Hematopoietic multipotent progenitor cell treated with erythropoietin and hydrocortisone succinate and interleukin-3 and kit ligand, for 8 days (in vitro differentiated cells): ENCODE data around the gene TRMT112.

ENCODE experiments used
- DNase-seq: peaks from one replicate; pipeline ENCODE4 v3.0.0-alpha.2; 2015

The TRMT112 gene

GRCh38 chr11:64349404-64349803, 32.0 kb upstream of the TRMT112 start:
- DNase-seq: no peak

GRCh38 chr11:64349025-64349387, 31.6 kb upstream of the TRMT112 start:
- DNase-seq: no peak

GRCh38 chr11:64348383-64349024, 31.1 kb upstream of the TRMT112 start:
- no peak for DNase-seq

DNA sequence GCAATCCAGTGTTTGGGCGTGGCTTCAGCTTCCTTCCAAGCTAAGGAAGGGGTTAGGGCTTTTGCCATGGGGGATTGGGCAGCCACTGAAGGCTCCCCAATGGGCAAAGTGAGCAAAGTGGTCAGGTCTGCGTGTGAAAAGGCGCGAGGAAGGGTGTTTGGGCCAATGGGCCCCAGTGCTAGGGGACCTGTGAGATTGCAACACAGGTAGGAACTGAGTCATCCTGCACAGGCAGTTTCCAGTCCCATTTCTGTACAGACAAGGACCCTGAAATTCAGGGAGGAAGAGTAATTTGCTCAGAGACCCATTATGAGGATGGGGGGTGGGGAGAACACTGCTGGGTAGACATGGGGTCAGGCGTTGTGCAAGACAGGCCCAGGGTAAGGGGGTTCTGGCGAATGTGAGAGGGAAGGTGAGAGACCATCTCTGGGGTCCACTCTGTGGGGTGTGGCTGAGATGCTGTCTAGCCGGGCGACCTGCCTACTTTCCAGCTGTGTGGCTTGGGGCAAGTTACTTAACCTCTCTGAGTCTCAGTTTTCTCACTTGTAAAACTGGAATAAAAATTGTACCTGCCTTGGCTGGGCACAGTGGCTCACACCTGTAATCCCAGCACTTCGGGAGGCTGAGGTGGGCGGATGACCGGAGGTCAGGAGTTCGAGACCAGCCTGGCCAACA, 30.0 kb upstream of the TRMT112 start:
- no peak for DNase-seq

- no peak for DNase-seq
Measured at GRCh38 chr11:64344787-64345186, 27.4 kb upstream of the TRMT112 start.

DNA sequence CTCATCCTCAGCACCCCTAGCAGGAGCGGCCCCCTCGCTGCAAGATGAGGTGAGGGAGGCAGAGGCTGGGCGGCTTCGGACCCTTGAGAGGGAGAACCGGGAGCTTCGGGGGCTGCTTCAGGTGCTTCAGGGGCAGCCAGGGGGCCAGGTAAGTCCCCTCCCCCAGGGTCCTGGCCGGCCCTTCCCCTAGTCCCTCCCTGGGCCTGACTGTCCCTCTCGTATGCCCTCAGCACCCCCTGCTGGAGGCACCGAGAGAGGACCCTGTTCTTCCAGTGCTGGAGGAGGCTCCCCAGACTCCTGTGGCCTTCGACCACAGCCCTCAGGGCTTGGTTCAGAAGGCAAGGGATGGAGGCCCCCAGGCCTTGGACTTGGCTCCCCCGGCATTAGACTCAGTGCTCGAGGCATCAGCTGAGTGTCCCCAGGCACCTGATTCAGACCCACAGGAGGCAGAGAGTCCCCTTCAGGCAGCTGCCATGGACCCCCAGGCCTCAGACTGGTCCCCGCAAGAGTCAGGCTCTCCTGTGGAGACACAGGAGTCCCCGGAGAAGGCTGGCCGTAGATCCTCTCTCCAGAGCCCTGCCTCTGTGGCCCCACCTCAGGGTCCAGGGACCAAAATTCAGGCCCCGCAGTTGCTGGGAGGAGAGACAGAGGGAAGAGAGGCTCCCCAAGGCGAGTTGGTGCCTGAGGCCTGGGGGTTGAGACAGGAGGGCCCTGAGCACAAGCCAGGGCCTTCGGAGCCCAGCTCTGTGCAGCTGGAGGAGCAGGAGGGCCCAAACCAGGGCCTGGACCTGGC, 26.6 kb upstream of the TRMT112 start:
- peak; percentile 50 for DNase-seq

- DNase-seq: no peak
Measured at GRCh38 chr11:64342869-64343745, 25.7 kb upstream of the TRMT112 start.

- DNase-seq: peak; percentile 89
Measured at GRCh38 chr11:64341851-64342791, 24.8 kb upstream of the TRMT112 start.

- DNase-seq: no peak
Measured at GRCh38 chr11:64341429-64341828, 24.1 kb upstream of the TRMT112 start.

- DNase-seq: peak; percentile 45
Measured at GRCh38 chr11:64340671-64341335, 23.4 kb upstream of the TRMT112 start.

- DNase-seq: no peak
Measured at GRCh38 chr11:64339754-64340408, 22.5 kb upstream of the TRMT112 start, which contains the start of gene CCDC88B. CCDC88B (plus strand) TSS chr11:64340204; CDS start chr11:64340267, 63 bp downstream.

DNA sequence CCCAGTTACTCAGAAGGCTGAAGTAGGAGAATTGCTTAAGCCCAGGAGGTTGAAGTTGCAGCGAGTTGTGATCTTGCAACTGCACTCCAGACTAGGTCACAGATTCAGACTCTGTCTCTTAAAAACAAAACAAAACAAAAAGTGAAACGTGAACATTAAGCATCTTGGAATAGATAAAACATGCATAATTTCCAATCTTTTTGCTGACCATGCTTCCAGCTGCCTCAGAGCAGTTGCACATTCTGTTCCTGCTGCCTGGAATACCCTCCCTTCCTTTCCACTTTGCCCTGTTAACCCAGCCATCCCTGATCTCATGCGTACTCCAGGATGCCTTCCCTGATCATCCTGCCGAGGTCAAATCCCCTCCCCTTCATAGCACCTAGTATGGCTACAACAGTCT, 21.9 kb upstream of the TRMT112 start:
- DNase-seq: no peak

- DNase-seq: no peak
Measured at GRCh38 chr11:64338716-64339115, 21.4 kb upstream of the TRMT112 start.

GRCh38 chr11:64337538-64338249, 20.3 kb upstream of the TRMT112 start:
- DNase-seq: no peak

DNA sequence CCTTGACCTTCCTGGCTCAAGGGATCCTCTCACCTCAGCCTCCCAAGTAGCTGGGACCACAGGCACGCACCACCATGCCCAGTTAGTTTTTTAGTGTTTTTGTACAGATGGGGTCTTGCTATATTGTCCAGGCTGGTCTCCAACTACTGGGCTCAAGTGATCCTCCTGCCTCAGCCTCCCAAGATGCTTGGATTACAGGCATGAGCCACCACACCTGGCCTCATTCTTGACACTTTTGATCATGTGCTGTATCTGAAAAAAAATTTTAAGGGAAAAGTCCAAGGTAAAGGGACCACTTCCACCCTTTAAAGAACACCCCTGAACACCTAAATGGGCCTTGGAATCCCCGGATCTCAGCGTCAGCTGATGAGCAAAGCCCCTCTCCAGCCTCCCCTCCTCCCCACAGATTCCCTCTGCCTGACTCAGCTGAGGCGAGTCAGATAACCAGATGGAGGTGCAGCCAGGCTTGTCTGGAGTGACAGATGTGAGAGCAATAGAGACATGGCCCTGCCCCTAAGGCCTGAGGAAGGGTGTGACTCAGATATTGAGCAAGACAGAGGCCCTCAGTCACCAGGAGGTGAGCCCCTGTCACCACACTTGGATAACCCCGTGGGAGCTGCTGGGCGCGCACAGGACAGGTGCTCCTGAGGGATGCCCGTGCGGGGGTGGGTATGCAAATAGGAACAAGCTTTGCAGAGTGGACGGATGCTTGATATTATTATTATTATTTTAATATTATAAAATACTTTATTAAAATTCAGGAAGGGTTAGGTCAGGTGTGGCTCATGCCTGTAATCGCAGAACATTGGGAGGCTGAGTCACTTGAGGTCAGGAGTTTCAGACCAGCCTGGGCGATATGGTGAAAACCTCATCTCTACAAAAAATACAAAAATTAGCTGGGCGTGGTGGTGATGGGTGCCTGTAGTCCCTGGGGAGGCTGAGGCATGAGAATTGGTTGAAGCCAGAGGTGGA, 17.7 kb upstream of the TRMT112 start:
- DNase-seq: peak; percentile 99

GRCh38 chr11:64333556-64333955, 16.2 kb upstream of the TRMT112 start:
- DNase-seq: peak; percentile 34

DNA sequence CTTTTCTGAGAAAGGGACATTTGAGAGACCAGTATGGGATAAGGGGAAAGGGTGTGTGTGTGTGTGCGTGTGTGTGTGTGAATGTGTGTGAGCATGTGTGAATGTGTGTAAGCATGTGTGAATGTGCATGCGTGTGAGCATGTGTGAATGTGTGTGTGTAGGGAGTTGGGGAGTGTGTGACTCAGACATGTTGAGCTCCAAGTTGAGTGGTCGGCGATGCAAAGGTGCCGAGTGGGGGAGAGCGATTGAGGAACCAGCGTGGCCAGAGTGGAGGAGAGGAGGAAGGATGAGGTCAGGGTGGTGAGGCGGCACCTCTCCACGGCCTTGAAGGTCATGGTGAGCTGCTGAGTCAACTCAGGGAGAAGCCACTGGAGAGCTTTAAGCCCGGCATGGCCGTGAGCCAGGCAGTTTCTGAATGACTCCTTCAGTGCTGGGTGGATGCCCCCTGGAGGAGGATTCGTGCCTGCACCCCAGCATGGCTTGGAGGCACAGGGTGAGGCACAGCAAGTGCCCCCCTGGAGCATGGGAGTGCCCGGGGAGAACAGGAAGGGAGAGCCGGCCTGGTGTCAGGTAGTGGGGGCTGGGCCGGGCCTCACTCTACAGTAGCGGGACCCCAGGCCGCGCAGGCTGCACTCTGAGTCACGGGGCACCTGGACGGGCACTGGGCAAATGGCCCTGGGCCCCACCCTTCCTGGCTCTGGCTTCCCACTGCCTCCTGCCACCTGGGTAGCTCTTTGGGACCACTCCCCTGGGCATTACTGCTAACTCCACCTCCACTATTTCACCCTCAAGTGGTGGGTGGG, 14.4 kb upstream of the TRMT112 start:
- DNase-seq: peak; percentile 95

DNA sequence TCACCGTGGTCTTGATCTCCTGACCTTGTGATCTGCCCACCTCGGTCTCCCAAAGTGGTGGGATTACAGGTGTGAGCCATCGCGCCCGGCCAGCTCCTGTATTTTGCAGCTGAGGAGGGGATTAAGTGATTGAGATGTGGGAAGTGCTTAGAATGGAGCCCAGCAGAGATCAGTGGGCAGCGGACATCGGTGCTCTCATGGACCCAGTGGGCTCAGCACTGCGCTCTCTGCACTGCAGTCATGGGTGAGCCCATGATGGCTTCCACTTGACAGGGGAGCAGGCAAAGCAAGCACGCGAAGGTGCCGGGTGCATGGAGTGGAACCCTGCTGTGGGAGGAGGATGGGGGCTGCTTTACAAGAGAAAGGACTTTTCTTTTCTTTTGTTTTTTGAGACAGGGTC, 13.5 kb upstream of the TRMT112 start:
- no peak for DNase-seq
